Activated T-helper 1 cell treated with anti-CD3 and anti-CD28 coated beads, Interleukin-2, amount 50 U/mL, for 16 hours (primary cell): ENCODE results near the gene RTN4.
"Not testable (repeated sequence)": the region's sequence is repeated elsewhere in the genome, so short reads cannot be mapped to it uniquely, and the experiment has no call there.

ENCODE experiments used
- DNase-seq, 2 donors: peaks; one replicate each; pipeline ENCODE4 v3.0.0-alpha.2; 2020; ENCODE audit warnings: low read depth in 1 of 2, low spot score in 1 of 2

The RTN4 gene

GRCh38 chr2:55076019-55076418, 25.8 kb upstream of the RTN4 start:
- DNase-seq, result not testable (repeated sequence)

- DNase-seq, result no peak
These were observed 23.0 kb upstream of the RTN4 start for GRCh38 chr2:55073000-55073983.

GRCh38 chr2:55063713-55064323, 13.6 kb upstream of the RTN4 start:
- no peak for DNase-seq

GRCh38 chr2:55063226-55063625, 13.0 kb upstream of the RTN4 start:
- DNase-seq, result no peak

DNA sequence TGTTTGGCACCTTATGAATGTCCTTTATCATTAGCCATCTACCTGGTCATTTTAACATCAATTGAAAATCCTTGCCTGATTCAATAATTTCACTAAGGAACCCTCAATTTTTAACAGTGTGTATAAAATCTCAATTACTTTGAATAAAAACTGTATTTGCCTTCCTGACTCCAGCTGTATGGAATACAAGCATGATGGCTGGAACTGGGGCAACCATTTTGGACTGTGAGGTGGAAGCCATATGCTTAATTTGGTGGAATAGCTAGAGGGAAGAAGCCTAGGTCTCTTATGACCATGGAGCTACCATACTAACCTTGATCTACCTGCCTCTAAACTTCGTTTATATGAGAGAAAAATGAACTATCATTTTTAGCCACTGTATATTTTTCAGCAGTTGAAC, 12.5 kb upstream of the RTN4 start:
- no peak for DNase-seq

DNA sequence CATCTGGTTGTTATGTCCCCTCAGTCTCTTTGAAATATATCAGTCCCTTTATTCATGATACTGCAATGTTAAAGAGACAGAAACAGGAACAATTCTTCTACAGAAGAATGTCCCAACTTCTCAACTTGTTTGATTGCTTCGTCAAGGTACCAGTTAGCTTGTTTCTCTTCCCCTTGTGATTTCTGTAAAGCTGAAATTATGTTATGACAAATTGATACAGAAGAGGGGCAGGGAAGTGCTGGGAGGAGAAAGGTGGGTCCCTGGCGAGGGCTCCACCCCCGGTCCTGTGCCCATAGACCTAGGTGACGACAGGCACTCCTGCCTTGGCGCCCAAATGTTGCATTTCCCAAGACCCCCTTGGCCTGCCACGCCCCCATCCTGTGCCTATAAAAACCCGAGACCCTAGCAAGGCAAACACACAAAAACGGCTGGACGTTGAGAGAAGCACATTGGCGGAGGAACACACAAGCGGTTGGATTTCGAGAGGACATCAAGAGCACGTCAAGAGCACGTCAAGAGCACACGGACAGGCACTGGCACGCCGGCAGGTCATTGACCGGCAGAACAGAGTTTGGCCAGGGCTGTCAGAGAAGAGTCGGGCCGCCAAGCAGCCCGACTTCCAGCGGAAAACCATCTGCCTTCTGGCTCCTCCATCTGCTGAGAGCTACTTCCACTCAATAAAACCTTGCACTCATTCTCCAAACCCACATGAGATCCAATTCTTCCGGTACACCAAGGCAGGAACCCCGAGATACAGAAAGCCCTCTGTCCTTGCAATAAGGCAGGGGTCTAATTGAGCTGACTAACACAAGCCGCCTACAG, 11.5 kb upstream of the RTN4 start:
- DNase-seq, result no peak

DNA sequence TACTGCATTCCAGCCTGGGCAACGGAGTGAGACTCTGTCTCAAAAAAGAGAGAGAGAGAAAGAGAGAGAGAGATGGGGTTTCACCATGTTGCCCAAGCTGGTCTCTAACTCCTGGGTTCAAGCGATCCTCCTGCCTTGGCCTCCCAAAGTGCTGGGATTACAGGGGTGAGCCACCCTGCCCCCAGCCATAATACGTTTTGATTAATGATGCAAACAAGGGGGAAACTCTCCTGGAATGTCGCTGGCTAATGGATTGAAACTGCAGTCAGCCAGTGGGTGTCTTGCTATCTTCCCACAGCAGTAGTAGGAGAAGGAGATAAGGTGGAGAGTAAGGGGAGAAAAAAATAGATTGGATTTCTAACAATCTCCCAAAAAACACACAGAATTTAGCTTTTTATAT, 9.5 kb upstream of the RTN4 start:
- DNase-seq, result no peak

GRCh38 chr2:55057474-55057873, 7.2 kb upstream of the RTN4 start:
- DNase-seq, result no peak

DNA sequence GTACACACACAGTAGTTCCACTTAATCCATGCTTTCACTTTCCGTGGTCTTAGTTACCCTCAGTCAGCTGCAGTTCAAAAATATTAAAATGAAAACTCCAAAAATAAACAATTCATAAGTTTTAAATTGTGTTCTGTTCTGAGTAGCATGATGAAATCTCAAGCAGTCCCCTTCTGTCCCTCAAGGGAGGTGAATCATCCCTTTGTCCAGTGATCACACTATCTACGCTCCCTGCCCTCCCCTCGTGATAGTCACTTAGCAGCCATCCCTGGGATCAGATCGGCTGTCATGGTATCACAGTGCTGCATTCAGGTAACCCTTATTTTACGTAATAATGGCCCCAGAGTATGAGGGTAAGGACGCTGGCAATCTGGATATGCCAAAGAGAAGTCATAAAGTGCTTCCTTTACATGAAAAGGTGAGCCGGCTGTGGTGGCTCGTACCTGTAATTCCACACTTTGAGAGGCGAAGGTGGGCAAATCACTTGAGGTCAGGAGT, 5.8 kb upstream of the RTN4 start:
- no peak for DNase-seq

DNA sequence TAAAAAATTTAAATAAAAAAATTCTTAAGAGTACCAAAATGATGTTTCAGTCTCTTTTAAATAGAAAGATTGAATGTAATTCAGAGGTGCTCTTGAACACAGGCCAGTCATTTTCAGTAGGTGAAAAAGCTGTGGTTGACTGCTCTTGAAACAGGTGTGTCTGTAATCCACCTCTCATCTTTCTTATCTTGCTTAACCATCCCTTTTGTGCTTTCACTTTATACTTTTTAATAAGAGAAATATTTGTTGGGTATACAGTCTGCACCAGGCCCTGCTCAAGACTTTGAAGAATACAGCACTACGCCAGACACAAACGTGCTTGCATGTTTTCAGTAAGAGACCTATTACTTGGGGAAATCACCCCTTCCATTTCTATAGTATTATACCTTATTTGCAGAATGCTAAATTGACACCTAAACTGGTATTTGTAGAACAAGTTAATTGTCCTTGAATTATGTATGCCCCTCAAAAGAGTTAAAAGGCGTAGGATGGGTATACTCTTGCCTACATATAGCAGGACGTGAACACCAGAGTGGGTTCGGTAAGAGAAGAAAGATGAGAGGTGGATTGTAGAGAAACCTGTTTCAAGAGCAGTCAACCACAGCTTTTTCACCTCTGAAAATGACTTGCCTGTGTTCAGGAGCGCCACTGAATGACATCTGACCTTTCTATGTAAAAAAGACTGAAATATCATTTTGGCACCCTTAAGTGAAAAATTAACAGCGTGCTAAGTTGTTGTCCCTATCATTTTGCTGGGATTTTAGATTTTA, 4.0 kb upstream of the RTN4 start:
- DNase-seq, result no peak

DNA sequence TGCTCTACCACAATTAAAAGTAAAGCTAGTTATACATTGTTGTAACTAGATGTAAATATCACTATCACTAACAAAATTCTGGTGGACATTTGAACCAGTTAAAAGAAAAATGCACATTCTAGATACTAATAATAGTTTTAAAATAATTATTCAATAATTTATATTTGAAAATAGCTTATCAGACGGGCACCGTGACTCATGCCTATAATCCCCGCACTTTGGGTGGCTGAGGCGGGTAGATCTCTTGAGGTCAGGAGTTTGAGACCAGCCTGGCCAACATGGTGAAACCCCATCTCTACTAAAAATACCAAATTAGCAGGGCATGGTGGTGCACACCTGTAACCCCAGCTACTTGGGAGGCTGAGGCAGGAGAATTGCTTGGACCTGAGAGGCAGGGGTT, 3.0 kb upstream of the RTN4 start:
- not testable (repeated sequence) for DNase-seq

- no peak for DNase-seq
These were observed 2.1 kb upstream of the RTN4 start for GRCh38 chr2:55052129-55053061.

DNA sequence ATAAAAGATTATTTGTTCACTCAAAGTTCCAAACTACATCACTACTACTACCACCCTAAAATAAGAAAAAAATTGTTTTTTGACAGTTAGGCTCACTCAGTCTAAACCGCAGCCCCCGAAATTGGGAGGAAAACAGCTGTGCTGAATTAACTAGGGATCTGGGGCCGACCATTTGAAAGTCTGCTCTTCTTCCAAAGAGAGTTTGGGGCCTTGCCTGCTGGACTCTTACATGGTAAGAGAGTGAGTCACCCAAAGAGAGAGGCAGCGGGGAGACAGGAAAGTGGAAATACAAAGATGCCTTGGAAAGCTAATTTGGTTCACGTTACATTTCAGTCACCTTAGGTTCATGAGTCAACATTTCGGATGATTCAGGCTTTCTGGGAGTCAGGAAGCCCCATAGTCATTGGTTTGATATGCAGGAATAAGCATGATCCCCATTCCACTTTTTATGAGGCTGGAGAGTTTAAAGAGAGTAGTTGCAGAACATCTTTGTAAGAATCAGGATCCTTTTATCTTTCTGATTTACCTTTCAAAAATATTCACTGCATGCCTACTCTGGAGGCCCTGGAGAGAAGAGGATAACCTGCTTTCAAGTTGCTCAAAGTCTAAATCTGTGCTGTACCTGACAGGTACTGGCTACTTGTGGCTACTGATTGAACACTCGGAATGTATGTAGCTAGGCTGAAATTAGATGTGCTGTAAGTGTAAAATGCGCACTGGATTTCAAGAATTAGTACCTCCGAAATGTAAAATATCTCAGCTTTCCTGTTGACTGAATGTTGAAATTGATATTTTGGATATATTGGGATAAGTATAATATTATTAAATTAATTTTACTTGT, 995 bp upstream of the RTN4 start:
- DNase-seq, result peak in 1 of 2 donors; percentile 9

- DNase-seq, result no peak
These were observed 491 bp downstream of the RTN4 start for GRCh38 chr2:55049821-55050099.

DNA sequence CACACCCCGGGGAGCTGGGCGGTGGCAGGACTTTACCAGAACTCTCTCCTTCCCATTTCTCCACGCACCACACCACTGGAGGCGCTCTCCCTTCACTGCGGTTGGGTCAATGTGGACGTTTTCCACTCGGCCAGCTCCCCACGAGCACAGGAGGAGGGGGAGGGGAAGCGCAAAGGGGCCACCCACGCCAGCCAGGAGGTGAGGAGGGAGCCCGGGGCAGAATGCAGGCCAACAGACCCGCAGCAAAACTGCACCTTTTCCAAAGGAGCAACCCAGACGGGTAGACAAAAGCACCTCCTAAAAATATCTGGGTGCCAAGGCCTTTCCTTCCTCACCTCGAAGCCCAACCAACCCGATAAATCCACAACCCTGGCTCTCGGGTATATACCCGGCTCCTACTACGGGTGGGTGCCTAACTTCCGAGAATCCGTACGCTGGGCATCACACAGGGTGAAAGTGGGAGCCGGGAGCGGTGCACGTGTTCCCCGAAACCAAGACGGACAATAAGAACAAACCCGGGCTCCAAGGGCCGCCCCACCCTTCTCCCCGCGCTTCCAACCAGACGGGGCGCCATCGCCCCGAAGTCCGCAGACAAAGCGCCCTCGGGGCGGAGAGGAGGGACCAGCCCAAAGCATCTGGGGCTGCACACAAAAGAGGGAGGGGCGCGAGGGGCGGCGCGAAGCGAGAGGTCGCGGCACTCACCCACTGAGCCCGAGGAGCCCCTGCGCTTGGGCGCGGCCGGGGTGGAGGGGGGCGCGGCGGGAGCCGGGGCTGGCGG, 1.0 kb downstream of the RTN4 start:
- DNase-seq, result peak; percentile 16 to 53

DNA sequence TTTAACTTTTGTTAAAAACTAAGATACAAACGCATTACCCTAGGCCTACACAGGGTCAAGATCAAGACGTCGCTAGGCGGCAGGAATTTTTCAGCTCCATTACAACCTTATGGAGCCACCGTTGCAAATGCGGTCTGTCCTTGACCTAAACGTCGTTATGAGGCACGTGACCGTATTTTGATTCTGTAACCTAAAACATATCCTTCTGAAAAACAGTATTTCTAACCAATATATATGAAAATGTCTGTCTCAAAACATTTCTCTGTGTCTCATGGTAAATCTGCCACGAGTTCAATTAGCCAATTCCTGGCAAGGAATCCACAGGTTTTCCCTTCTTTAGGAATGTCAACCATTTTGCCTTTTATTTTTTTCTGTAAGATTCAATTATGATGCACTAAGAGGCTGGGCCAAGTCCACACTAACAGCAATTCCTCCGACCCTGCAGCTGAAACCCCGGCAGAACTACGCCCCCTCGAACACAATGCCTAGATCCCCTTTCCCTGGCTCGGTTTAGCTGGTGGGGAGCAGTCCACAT, 1.7 kb downstream of the RTN4 start:
- DNase-seq, result no peak

- no peak for DNase-seq
These were observed 2.5 kb downstream of the RTN4 start for GRCh38 chr2:55047677-55048299.
